GM23338 (cell line): ENCODE data around the gene CSPG4. TPM values are rescaled to one million over a fixed set of nuclear protein-coding genes. Genes with fewer than 3 reads are reported as not detected.
"Not testable (repeated sequence)": the region's sequence is repeated elsewhere in the genome, so short reads cannot be mapped to it uniquely, and the experiment has no call there.

Experiments
- ATAC-seq: fragments of 200-7000 bp; cut with Tn5 transposase; 3 replicates; pipeline ENCODE4 v1.9.1; 2020
- DNase-seq: peaks from one replicate; pipeline ENCODE4 v3.0.0-alpha.2; 2015; ENCODE audit warnings: low spot score
- H2AFZ ChIP-seq: fragments of 200-600 bp; sonication (generic); 2 replicates; pipeline ENCODE4 v1.8.0; 2016; ENCODE audit warnings: antibody characterized with exemption, mild to moderate bottlenecking, moderate library complexity
- H3F3A ChIP-seq: fragments of 200-600 bp; sonication (generic); replicated peaks from 2 replicates; pipeline ENCODE4 v1.8.0; 2017; ENCODE audit warnings: antibody characterized with exemption, mixed run types, low read depth
- H3K27ac ChIP-seq: fragments of 200-600 bp; sonication (generic); 2 replicates; pipeline ENCODE4 v1.6.1; 2016; ENCODE audit warnings: low read depth
- H3K27me3 ChIP-seq: fragments of 200-600 bp; sonication (generic); 2 replicates; pipeline ENCODE4 v1.8.0; 2016; ENCODE audit warnings: mild to moderate bottlenecking, mixed run types, moderate library complexity; ENCODE audit not compliant: insufficient read depth
- H3K36me3 ChIP-seq: fragments of 200-600 bp; sonication (generic); 2 replicates; pipeline ENCODE4 v1.8.0; 2016; ENCODE audit warnings: mild to moderate bottlenecking; ENCODE audit not compliant: insufficient read depth
- H3K4me1 ChIP-seq: fragments of 200-600 bp; sonication (generic); 2 replicates; pipeline ENCODE4 v1.8.0; 2016; ENCODE audit warnings: mild to moderate bottlenecking, moderate library complexity; ENCODE audit not compliant: insufficient read depth
- H3K4me2 ChIP-seq: fragments of 200-600 bp; sonication (generic); 2 replicates; pipeline ENCODE4 v1.7.1; 2017; ENCODE audit warnings: mixed run types
- H3K4me3 ChIP-seq: fragments of 200-600 bp; sonication (generic); 2 replicates; pipeline ENCODE4 v1.6.1; 2016; ENCODE audit warnings: mixed run types
- H3K79me2 ChIP-seq: fragments of 200-600 bp; sonication (generic); replicated peaks from 2 replicates; pipeline ENCODE4 v1.8.0; 2017; ENCODE audit warnings: mild to moderate bottlenecking; ENCODE audit not compliant: insufficient read depth
- H3K9me2 ChIP-seq: fragments of 200-600 bp; sonication (generic); 2 replicates; pipeline ENCODE4 v1.8.0; 2017; ENCODE audit not compliant: insufficient read depth
- H4K20me1 ChIP-seq: fragments of 200-600 bp; sonication (generic); replicated peaks from 2 replicates; pipeline ENCODE4 v1.8.0; 2017; ENCODE audit warnings: mild to moderate bottlenecking; ENCODE audit not compliant: insufficient read depth
- H3K27ac Mint-ChIP-seq: 2 replicates; pipeline ENCODE4 v1.8.0; 2020; ENCODE audit warnings: inconsistent platforms, mild to moderate bottlenecking, moderate library complexity, mixed read lengths
- H3K27me3 Mint-ChIP-seq: 3 replicates; pipeline ENCODE4 v1.8.0; 2022; ENCODE audit warnings: low read depth, mild to moderate bottlenecking, moderate library complexity, mixed read lengths, inconsistent platforms; ENCODE audit not compliant: insufficient read depth, poor library complexity
- H3K36me3 Mint-ChIP-seq: 3 replicates; pipeline ENCODE4 v1.8.0; 2021; ENCODE audit warnings: low read depth, mild to moderate bottlenecking, inconsistent platforms, moderate library complexity, mixed read lengths
- H3K4me1 Mint-ChIP-seq: 3 replicates; pipeline ENCODE4 v1.8.0; 2020; ENCODE audit warnings: mild to moderate bottlenecking, inconsistent platforms, mixed read lengths
- H3K4me3 Mint-ChIP-seq: 3 replicates; pipeline ENCODE4 v1.8.0; 2021; ENCODE audit warnings: moderate library complexity, mild to moderate bottlenecking, inconsistent platforms, mixed read lengths
- H3K9me3 Mint-ChIP-seq: 3 replicates; pipeline ENCODE4 v1.8.0; 2020; ENCODE audit warnings: moderate library complexity, mild to moderate bottlenecking, inconsistent platforms, mixed read lengths
- JUNB ChIP-seq: IDR thresholded peaks from one replicate; pipeline ENCODE4 v1.6.1; 2016; ENCODE audit warnings: antibody characterized with exemption; ENCODE audit not compliant: unreplicated experiment
- POLR2AphosphoS5 ChIP-seq: IDR thresholded peaks from 2 replicates; pipeline ENCODE4 v1.6.1; 2016; ENCODE audit warnings: antibody characterized with exemption, low read depth
- ZNF114 ChIP-seq: fragments of 250-450 bp; sonication (Bioruptor Pico); IDR thresholded peaks from 2 replicates; pipeline ENCODE4 v1.5.0; 2020; ENCODE audit warnings: mild to moderate bottlenecking, moderate library complexity
- ZNF331 ChIP-seq: fragments of 250-450 bp; sonication (Bioruptor Pico); IDR thresholded peaks from 2 replicates; pipeline ENCODE4 v1.5.0; 2020; ENCODE audit warnings: low read depth, mild to moderate bottlenecking, moderate library complexity
- polyA plus RNA-seq: library from polyadenylated mRNA; unstranded; fragments of >200 nt; fragmentation: Nextera tagmentation; extraction: Ambion mirVana; gene quantifications from 2 replicates; pipeline ENCODE4 v1.2.1, GENCODE V29; 2016
- total RNA-seq: library from RNA; depleted of rRNA; stranded (reverse); fragments of >200 nt; shearing (Covaris generic); gene quantifications from 2 replicates; pipeline ENCODE4 v1.2.3, GENCODE V29; 2014
- TF ChIP-seq, protein P1 (sequence below), 2 experiments: fragments of 200-600 bp in 1 of 2; sonication (generic) in 1 of 2; conservative IDR thresholded peaks; 2 replicates each; pipeline versions ENCODE4 v1.5.1 to v1.6.1; 2016 to 2017; ENCODE audit warnings: antibody characterized with exemption in 2 of 2, low read depth in 2 of 2, mild to moderate bottlenecking in 2 of 2, moderate library complexity in 1 of 2
- TF ChIP-seq, protein P2 (sequence below): fragments of 250-450 bp; sonication (Bioruptor Pico); IDR thresholded peaks from 2 replicates; pipeline ENCODE4 v1.5.0; 2020; ENCODE audit warnings: mild to moderate bottlenecking, moderate library complexity

Gene CSPG4
- total and polyA plus RNA-seq, 2 experiments from 2014 or later, result 0.27 to 4.0 TPM

DNA sequence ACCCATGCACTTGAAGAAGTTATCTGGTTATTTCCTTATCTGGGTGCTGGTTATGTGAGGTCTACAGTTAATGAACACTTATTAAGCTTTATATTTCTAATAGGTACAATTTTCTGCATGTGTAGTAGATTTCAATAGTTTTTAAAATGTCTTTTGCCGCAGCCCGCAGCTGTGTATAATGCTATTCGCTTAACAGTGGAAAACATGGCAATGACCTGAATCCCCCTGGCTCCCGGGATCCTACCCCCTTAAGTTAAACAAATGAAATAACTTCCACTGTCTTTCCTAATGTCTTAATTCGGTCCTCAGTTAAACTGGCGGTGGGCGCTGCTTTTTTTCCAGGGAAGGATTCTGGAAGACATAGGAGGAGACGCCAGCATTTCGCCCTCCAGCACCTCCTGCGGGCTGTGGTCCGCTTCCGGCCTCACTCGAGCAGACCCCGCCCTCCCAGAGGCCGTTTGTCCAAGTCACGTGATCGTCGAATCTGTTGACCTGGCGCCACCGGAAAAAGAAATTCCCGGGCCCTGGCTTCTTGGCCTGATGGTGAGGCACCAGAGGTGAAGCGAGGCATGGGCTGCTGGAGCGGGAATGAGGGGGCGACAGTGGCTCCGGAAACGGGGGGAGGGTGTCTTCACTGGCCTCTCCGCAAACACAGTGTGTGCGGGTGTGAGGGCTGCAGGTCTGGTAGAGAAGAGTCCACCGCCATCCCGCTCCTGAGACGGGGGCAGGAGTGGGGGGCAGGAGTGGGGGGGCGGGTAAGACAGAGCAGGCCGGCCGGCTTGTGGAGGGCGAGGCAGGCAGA lies 45.6 kb upstream of the CSPG4 start:
- H3K4me1 ChIP-seq, result peaks cover 15% of the 10 kb centered on the region
- H3K9me2 ChIP-seq, result no peaks in the 10 kb centered on the region
- H3K36me3 ChIP-seq, result no peaks in the 10 kb centered on the region
- no peaks in the 10 kb centered on the region for H3K79me2 ChIP-seq
- peak overlapping the region; percentile 52 for H3K4me3 ChIP-seq
- no peaks in the 10 kb centered on the region for H3K27me3 ChIP-seq
- H3K27ac ChIP-seq, result peak overlapping the region; percentile 90
- Mint-ChIP-seq H3K27me3 (peaks cover 10% of the 10 kb centered on the region), H3K9me3 (no peaks in the 10 kb centered on the region), H3K27ac (peak overlapping the region; percentile 97), H3K4me1 (peaks cover 29% of the 10 kb centered on the region), H3K36me3 (no peaks in the 10 kb centered on the region; the same call in 2 of the 3 replicates), H3K4me3 (peak overlapping the region; percentile 83)
- ATAC-seq (peak; percentile 92), DNase-seq (peak; percentile 97)
- H2AFZ ChIP-seq, result peak overlapping the region; percentile 48; the same call in 1 of the 2 replicates
- no peaks in the 10 kb centered on the region for H4K20me1 ChIP-seq
- peak overlapping the region; percentile 69 for H3K4me2 ChIP-seq
- TF ChIP-seq ZNF114 (CRISPR knock-in tag) (no peak), POLR2AphosphoS5 (peak; percentile 79), JUNB (no peak), ZNF331 (CRISPR knock-in tag) (no peak)
- TF ChIP-seq, protein P1, sequence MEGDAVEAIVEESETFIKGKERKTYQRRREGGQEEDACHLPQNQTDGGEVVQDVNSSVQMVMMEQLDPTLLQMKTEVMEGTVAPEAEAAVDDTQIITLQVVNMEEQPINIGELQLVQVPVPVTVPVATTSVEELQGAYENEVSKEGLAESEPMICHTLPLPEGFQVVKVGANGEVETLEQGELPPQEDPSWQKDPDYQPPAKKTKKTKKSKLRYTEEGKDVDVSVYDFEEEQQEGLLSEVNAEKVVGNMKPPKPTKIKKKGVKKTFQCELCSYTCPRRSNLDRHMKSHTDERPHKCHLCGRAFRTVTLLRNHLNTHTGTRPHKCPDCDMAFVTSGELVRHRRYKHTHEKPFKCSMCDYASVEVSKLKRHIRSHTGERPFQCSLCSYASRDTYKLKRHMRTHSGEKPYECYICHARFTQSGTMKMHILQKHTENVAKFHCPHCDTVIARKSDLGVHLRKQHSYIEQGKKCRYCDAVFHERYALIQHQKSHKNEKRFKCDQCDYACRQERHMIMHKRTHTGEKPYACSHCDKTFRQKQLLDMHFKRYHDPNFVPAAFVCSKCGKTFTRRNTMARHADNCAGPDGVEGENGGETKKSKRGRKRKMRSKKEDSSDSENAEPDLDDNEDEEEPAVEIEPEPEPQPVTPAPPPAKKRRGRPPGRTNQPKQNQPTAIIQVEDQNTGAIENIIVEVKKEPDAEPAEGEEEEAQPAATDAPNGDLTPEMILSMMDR (conservative IDR thresholded peaks at IDR 0.05; ENCODE audit: low read depth in 2 of 2), result peak in 1 of 2 experiments; percentile 20; a peak in 2 of 4 replicates
- TF ChIP-seq, protein P2, sequence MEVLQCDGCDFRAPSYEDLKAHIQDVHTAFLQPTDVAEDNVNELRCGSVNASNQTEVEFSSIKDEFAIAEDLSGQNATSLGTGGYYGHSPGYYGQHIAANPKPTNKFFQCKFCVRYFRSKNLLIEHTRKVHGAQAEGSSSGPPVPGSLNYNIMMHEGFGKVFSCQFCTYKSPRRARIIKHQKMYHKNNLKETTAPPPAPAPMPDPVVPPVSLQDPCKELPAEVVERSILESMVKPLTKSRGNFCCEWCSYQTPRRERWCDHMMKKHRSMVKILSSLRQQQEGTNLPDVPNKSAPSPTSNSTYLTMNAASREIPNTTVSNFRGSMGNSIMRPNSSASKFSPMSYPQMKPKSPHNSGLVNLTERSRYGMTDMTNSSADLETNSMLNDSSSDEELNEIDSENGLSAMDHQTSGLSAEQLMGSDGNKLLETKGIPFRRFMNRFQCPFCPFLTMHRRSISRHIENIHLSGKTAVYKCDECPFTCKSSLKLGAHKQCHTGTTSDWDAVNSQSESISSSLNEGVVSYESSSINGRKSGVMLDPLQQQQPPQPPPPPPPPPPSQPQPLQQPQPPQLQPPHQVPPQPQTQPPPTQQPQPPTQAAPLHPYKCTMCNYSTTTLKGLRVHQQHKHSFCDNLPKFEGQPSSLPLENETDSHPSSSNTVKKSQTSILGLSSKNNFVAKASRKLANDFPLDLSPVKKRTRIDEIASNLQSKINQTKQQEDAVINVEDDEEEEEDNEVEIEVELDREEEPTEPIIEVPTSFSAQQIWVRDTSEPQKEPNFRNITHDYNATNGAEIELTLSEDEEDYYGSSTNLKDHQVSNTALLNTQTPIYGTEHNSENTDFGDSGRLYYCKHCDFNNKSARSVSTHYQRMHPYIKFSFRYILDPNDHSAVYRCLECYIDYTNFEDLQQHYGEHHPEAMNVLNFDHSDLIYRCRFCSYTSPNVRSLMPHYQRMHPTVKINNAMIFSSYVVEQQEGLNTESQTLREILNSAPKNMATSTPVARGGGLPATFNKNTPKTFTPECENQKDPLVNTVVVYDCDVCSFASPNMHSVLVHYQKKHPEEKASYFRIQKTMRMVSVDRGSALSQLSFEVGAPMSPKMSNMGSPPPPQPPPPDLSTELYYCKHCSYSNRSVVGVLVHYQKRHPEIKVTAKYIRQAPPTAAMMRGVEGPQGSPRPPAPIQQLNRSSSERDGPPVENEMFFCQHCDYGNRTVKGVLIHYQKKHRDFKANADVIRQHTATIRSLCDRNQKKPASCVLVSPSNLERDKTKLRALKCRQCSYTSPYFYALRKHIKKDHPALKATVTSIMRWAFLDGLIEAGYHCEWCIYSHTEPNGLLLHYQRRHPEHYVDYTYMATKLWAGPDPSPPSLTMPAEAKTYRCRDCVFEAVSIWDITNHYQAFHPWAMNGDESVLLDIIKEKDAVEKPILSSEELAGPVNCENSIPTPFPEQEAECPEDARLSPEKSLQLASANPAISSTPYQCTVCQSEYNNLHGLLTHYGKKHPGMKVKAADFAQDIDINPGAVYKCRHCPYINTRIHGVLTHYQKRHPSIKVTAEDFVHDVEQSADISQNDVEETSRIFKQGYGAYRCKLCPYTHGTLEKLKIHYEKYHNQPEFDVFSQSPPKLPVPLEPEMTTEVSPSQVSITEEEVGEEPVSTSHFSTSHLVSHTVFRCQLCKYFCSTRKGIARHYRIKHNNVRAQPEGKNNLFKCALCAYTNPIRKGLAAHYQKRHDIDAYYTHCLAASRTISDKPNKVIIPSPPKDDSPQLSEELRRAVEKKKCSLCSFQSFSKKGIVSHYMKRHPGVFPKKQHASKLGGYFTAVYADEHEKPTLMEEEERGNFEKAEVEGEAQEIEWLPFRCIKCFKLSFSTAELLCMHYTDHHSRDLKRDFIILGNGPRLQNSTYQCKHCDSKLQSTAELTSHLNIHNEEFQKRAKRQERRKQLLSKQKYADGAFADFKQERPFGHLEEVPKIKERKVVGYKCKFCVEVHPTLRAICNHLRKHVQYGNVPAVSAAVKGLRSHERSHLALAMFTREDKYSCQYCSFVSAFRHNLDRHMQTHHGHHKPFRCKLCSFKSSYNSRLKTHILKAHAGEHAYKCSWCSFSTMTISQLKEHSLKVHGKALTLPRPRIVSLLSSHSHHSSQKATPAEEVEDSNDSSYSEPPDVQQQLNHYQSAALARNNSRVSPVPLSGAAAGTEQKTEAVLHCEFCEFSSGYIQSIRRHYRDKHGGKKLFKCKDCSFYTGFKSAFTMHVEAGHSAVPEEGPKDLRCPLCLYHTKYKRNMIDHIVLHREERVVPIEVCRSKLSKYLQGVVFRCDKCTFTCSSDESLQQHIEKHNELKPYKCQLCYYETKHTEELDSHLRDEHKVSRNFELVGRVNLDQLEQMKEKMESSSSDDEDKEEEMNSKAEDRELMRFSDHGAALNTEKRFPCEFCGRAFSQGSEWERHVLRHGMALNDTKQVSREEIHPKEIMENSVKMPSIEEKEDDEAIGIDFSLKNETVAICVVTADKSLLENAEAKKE (CRISPR knock-in tag), result no peak
- H3F3A ChIP-seq, result no peaks in the 10 kb centered on the region

DNA sequence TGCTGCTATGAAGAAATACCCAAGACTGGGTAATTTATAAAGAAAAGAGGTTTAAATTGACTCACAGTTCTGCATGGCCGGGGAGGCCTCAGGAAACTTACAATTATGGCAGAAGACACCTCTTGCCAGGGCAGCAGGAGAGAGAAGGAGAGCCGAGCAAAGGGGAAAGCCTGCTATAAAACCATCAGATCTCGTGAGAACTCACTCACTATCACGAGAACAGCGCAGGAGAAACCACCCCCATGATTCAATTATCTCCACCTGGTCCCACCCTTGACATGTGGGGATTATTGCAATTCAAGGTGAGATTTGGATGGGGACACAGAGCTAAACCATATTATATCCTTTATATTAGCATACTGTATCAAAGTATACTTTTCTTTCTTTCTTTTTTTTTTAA lies 42.2 kb upstream of the CSPG4 start:
- H2AFZ ChIP-seq, ATAC-seq, H3K79me2 ChIP-seq, DNase-seq, H3K4me3 ChIP-seq, H3K9me2 ChIP-seq, H3K27me3 Mint-ChIP-seq, H3K27ac ChIP-seq, H3K36me3 ChIP-seq, H3K27me3 ChIP-seq, H3K4me2 ChIP-seq, H3K36me3 Mint-ChIP-seq, H4K20me1 ChIP-seq, H3K27ac Mint-ChIP-seq, H3K4me3 Mint-ChIP-seq, H3F3A ChIP-seq, H3K9me3 Mint-ChIP-seq: not testable (repeated sequence)
- peaks cover 12% of the 10 kb centered on the region for H3K4me1 ChIP-seq
- peaks cover 19% of the 10 kb centered on the region for H3K4me1 Mint-ChIP-seq
